Aorta (tissue), 5 donors: ENCODE results near the gene GNRHR. TPM values are rescaled to one million over a fixed set of nuclear protein-coding genes. Genes with fewer than 3 reads are reported as not detected.

ENCODE experiments used
- ATAC-seq: fragments of 200-7000 bp; cut with Tn5 transposase; one replicate; pipeline ENCODE4 v1.9.1; 2022; ENCODE audit warnings: moderate library complexity; ENCODE audit not compliant: low FRiP score
- DNase-seq, 2 donors: peaks; one replicate each; pipeline ENCODE4 v3.0.0-alpha.2; 2020
- H3K27ac ChIP-seq, 2 donors: one replicate each; pipeline ENCODE4 v1.5.1; 2013; ENCODE audit warnings: low read length in 2 of 2, mild to moderate bottlenecking in 2 of 2, moderate library complexity in 2 of 2, control low read depth in 1 of 2, inconsistent platforms in 1 of 2, low read depth in 1 of 2
- H3K27me3 ChIP-seq, 2 donors: one replicate each; pipeline ENCODE4 v1.6.1; 2013; ENCODE audit warnings: control low read depth in 1 of 2, low read length in 1 of 2, mild to moderate bottlenecking in 1 of 2, moderate library complexity in 1 of 2; ENCODE audit not compliant: insufficient read depth in 2 of 2, control insufficient read depth in 1 of 2
- H3K36me3 ChIP-seq, 2 donors: one replicate each; pipeline ENCODE4 v1.6.1; 2013; ENCODE audit warnings: control low read depth in 1 of 2, low read length in 1 of 2, mild to moderate bottlenecking in 1 of 2; ENCODE audit not compliant: insufficient read depth in 2 of 2, control insufficient read depth in 1 of 2
- H3K4me1 ChIP-seq, 2 donors: one replicate each; pipeline ENCODE4 v1.6.1; 2013; ENCODE audit warnings: low read length in 2 of 2, control low read depth in 1 of 2, mild to moderate bottlenecking in 1 of 2, moderate library complexity in 1 of 2; ENCODE audit not compliant: insufficient read depth in 2 of 2, control insufficient read depth in 1 of 2
- H3K4me3 ChIP-seq, 2 donors: one replicate each; pipeline ENCODE4 v1.5.1; 2013; ENCODE audit warnings: low read length in 2 of 2, control low read depth in 1 of 2, mild to moderate bottlenecking in 1 of 2
- H3K9me3 ChIP-seq: one replicate; pipeline ENCODE4 v1.6.1; 2013; ENCODE audit warnings: mild to moderate bottlenecking, low read length; ENCODE audit not compliant: control insufficient read depth
- WGBS, 2 donors: extraction: QIAGEN DNeasy Blood & Tissue Kit; methylation state at CpG; one replicate each; pipeline ENCODE4 v1.1.7; 2013; 5-methylcytosine and 5-hydroxymethylcytosine counted together
- intact Hi-C, 2 donors: fragments of 100-400 bp; cut with DNase I; formaldehyde crosslinking; loops; one replicate each; pipeline versions ENCODE4 v1.14.2 to v1.15.0; 2022
- polyA plus RNA-seq, 2 donors: library from polyadenylated mRNA; stranded (reverse); fragments of 200-250 nt; gene quantifications; one replicate each; pipeline ENCODE4 v1.2.3, GENCODE V29; 2013
- total RNA-seq, 2 donors: library from RNA; stranded (reverse); fragmentation: NEBNext Ultra II Directional; extraction: Animal tissue kit (Norgen Biotek cat#: 25700); gene quantifications; one replicate each; pipeline ENCODE4 v1.2.1, GENCODE V29; 2021
- donor health status: healthy with polysubstance abuse.
- donor health status: Bipolar disorder and iron deficiency.
- donor health status: DM: no; HTN: no; CAD: no.
- donor health status: DM: no; HTN: no; CAD: no.
- donor health status: DM: yes; HTN: yes; CAD: no.

Gene GNRHR
- total and polyA plus RNA-seq, 4 donors, result not detected

DNA sequence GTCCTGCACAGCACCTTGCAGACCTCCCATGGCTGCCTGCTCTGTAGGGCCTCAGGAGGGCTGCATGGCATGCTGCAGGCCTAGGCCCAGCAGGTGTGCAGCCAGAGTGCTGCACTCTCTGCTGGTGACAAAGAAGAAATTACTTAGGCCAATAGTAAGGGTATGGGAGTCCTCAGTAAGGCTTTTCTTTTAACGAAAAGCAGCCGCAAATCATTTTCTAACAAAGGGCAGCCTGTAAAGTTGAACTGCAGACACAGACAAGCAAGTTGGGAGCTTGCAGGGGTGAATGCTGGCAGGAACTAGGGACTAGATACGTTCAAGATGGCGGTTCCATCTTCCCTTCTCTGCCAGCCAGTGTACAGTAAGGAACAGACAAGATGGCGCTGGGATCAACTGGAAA lies 30.8 kb downstream of the GNRHR start:
- H3K9me3 ChIP-seq, result peaks cover 4% of the 10 kb centered on the region
- no peak for DNase-seq
- no peak overlapping the region for H3K27ac ChIP-seq
- no peak overlapping the region for H3K4me3 ChIP-seq
- peaks cover 0 to 1% of the 10 kb centered on the region in 2 donors for H3K27me3 ChIP-seq
- intact Hi-C loops, result no loop called here
- no peaks in the 10 kb centered on the region for H3K4me1 ChIP-seq
- peaks cover 3% of the 10 kb centered on the region in 2 donors for H3K36me3 ChIP-seq
- ATAC-seq, result no peak
- WGBS, 2 donors, result 94 to 96% methylated on average over 5 of the region's 5 CpGs

- peaks cover 1% of the 10 kb centered on the region for H3K9me3 ChIP-seq
- 90 to 93% methylated on average over 9 of the region's 9 CpGs for WGBS, 2 donors
- no peaks in the 10 kb centered on the region for H3K27me3 ChIP-seq
- no peak overlapping the region for H3K4me3 ChIP-seq
- intact Hi-C loops, result no loop called here
- H3K27ac ChIP-seq, result no peak overlapping the region
- no peaks in the 10 kb centered on the region for H3K4me1 ChIP-seq
- no peak for ATAC-seq
- DNase-seq, result no peak
- H3K36me3 ChIP-seq, result peaks cover 3% of the 10 kb centered on the region in 2 donors
These were observed 32.2 kb downstream of the GNRHR start for GRCh38 chr4:67721770-67722597.

DNA sequence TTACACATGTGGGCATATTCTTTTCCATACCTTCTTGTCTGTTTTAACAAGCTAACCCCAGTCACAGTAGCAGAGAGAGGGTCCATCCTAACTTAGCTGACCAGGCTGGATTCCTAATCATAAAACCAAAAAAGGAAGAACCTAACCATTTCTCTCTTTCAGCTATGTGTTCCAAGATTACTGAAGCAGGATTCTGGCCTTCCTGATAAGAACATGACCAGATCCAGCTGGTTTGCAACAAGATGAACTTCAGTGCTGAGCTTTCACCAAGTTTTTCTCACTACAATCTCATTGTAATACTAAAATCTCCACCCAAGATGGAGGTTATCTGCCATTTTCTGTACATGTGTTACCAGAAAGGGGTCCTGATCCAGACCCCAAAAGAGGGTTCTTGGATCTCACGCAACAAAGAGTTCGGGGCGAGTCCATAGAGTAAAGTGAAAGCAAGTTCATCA lies 32.8 kb downstream of the GNRHR start:
- H3K36me3 ChIP-seq, result peaks cover 3% of the 10 kb centered on the region in 2 donors
- 96 to 100% methylated on average over 3 of the region's 3 CpGs for WGBS, 2 donors
- ATAC-seq (no peak), DNase-seq (no peak)
- H3K27me3 ChIP-seq, result no peaks in the 10 kb centered on the region
- peaks cover 1% of the 10 kb centered on the region for H3K9me3 ChIP-seq
- H3K4me3 ChIP-seq, result no peak overlapping the region
- H3K4me1 ChIP-seq, result no peaks in the 10 kb centered on the region
- intact Hi-C loops, result no loop called here
- H3K27ac ChIP-seq, result no peak overlapping the region

DNA sequence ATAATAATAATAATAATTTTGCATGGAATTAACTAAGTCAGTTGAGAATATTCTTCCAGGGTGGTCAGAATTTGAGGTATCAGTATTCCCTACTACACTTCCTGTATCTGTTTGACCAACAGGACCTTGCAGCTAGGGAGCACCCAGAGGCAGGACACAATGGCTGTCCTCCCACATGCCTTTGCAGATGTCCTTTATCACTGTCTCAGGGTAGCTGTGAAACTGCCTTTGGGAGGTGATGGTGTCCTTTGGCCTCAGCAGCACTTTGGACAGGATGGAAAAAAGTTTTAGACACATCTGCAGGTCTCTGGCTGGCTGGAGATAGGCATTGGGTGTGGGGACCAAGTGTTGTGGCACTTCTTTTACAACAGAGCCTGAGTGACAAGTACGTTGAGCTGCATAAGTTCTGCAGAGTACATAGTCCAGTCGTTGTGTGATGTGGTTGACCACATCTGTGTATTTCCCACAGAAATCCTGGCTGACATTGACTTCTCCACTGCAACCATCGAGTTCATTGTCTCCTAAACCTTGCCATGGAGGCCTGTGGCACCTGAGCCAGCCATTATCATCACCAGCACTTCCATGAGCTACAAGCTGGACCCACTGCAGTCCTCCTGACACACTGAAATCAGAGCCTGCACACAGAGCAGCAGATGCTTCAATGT lies 34.1 kb downstream of the GNRHR start:
- no peak for DNase-seq
- Histone ChIP-seq H3K27ac (no peak overlapping the region), H3K27me3 (no peaks in the 10 kb centered on the region), H3K4me1 (no peaks in the 10 kb centered on the region), H3K36me3 (peaks cover 3% of the 10 kb centered on the region in 2 donors), H3K4me3 (no peak overlapping the region), H3K9me3 (no peaks in the 10 kb centered on the region)
- WGBS, 2 donors, result 94 to 95% methylated on average over 3 of the region's 3 CpGs
- no peak for ATAC-seq
- intact Hi-C loops, result no loop called here

GRCh38 chr4:67718848-67719247 lies 35.3 kb downstream of the GNRHR start:
- intact Hi-C loops, result no loop called here
- ATAC-seq, result no peak
- 97 to 100% methylated on average over 2 of the region's 2 CpGs for WGBS, 2 donors
- no peaks in the 10 kb centered on the region for H3K27me3 ChIP-seq
- peaks cover 3% of the 10 kb centered on the region in 2 donors for H3K36me3 ChIP-seq
- no peak for DNase-seq
- H3K9me3 ChIP-seq, result no peaks in the 10 kb centered on the region
- no peaks in the 10 kb centered on the region for H3K4me1 ChIP-seq
- no peak overlapping the region for H3K27ac ChIP-seq
- no peak overlapping the region for H3K4me3 ChIP-seq

DNA sequence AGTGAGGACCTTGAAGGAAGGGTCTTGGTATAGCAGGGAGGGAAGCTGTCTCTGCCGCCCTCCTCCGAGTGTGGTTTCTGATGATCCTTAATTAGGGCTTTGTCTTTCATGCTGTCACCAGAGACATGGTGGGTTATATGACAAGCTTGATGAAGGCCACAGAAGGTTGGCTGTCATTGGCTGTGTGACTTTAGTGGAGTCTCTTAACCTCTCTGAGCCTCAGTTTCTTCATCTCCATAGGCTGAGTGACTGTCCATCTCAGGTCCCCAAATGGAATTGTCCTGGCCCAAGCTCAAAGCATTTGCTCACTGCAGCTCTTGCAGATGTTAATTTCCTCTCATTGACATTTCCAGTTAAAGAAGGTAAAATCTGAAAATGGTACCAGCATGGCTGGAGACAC lies 36.6 kb downstream of the GNRHR start:
- ATAC-seq, result no peak

DNA sequence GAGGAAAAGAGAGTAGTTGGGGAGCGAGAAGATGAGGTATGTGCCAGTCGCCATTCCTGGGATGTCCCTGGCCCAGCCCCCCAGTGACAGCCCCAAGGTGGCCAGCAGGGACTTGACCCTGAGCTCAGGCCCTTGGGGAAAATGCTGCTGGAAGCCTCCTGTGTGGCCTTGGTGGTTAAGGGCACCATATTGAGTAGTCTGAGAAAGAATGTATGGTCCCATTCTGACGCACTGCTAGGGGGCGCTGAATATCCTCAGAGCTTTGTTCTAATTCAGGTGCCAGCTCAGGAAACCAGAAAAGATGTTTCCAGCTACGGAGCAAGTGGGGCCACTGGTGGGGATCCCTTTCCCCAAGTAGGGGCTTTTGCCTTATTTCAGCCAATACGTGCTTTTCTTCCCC lies 39.2 kb downstream of the GNRHR start:
- Histone ChIP-seq H3K4me1 (no peaks in the 10 kb centered on the region), H3K9me3 (no peaks in the 10 kb centered on the region), H3K4me3 (no peak overlapping the region), H3K27ac (no peak overlapping the region), H3K27me3 (no peaks in the 10 kb centered on the region), H3K36me3 (peaks cover 0 to 2% of the 10 kb centered on the region in 2 donors)
- DNase-seq, result no peak
- intact Hi-C loops, result no loop called here
- ATAC-seq, result no peak
- WGBS, 2 donors, result 79 to 95% methylated on average over 6 of the region's 6 CpGs

More for the DNA sequence above, 36.6 kb downstream of the GNRHR start:
- Histone ChIP-seq H3K27me3 (no peaks in the 10 kb centered on the region), H3K4me1 (no peaks in the 10 kb centered on the region), H3K36me3 (peaks cover 3 to 6% of the 10 kb centered on the region in 2 donors), H3K9me3 (no peaks in the 10 kb centered on the region), H3K4me3 (no peak overlapping the region), H3K27ac (no peak overlapping the region)
- no peak for DNase-seq
- WGBS, 2 donors, result 94 to 100% methylated on average over 2 of the region's 2 CpGs
- intact Hi-C loops, result no loop called here

DNA sequence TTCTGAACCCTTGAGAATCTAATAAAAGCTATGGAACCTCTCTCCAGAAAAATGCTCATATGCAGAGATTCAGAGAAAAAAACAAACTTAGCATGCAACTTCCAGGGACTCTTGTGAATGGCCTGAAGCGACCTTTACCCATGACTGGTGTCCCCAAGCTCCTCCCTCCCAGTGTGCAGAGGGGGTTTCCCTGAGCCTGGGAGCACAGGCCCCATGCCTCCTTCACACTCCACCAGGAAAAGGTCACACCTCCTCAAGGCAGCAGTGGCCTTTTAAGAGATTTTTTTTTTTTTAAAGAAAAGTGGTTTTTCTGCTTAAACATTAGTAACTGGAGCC lies 40.0 kb downstream of the GNRHR start:
- no peak overlapping the region for H3K4me3 ChIP-seq
- intact Hi-C loops, result no loop called here
- WGBS, 2 donors, result 94 to 96% methylated on average over 1 of the region's 1 CpG
- ATAC-seq (no peak), DNase-seq (no peak)
- peaks cover 0 to 2% of the 10 kb centered on the region in 2 donors for H3K36me3 ChIP-seq
- no peaks in the 10 kb centered on the region for H3K9me3 ChIP-seq
- H3K4me1 ChIP-seq, result no peaks in the 10 kb centered on the region
- H3K27me3 ChIP-seq, result no peaks in the 10 kb centered on the region
- no peak overlapping the region for H3K27ac ChIP-seq
